Measurements from ENCODE around the gene BCAN. TPM values are rescaled to one million over a fixed set of nuclear protein-coding genes. Genes with fewer than 3 reads are reported as not detected.
A peak's percentile ranks its signal among the peaks of the same experiment; 100 is the strongest.

The BCAN gene
- total RNA-seq, 2 donors from 2014 or later: 0.26 TPM; not detected in 1

DNA sequence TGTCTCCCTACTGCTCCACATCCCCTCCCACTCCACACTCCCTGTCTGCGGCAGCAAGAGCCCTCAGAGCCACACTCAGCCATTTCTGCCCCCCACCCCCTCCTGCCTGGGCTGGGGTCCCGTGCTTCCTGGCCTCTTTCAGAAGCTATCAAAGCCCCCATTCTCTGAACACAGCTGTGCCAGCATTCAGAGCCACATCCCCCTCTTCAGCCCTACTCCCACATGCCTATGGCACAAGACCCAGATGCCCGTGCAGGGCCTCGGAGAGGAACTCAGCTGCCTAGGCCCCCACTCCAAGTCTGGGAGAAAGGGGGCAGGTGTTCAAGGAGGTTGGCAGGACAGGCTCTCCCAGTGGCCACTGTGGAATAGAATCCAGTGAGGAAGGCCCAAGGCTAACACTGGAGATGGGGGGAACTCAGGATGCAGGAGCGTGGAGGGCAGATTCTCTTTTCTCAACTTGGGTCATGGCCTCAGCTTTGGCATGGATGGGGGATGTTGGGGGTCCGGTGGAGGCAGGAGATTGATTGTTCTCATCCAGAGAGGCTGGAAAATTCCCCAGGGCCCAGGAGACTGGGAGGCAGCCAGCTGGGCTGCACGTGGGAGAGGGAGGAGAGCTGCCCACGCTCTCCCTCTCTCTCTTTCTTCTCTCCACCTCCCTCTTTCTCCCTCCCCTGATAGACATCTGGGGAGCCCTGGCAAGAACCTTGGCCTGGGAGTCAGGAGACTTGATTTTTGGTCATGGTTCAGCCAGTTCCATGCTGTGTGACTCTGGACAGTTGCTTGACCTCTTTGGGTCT is 3.5 kb upstream of the BCAN start:
- Histone ChIP-seq H3K9me3 (no peaks in the 10 kb centered on the region), H3K27ac (no peak overlapping the region), H3K27me3 (peaks cover 0 to 17% of the 10 kb centered on the region in 2 donors), H3K36me3 (replicated peaks in 1 of 2; ENCODE audit: insufficient read depth in 1 of 2, low read depth in 2 of 2) (no peaks in the 10 kb centered on the region), H3K4me1 (peaks cover 15% of the 10 kb centered on the region), H3K4me3 (no peak overlapping the region)
- WGBS, 2 donors: 37 to 64% methylated on average over 6 to 8 of the region's 8 CpGs
- no peak for ATAC-seq
- intact Hi-C loops (cut with DNase I): no loop called here
- TF ChIP-seq POLR2A (IDR thresholded peaks at IDR 0.05): no peak
- TF ChIP-seq, protein P1, sequence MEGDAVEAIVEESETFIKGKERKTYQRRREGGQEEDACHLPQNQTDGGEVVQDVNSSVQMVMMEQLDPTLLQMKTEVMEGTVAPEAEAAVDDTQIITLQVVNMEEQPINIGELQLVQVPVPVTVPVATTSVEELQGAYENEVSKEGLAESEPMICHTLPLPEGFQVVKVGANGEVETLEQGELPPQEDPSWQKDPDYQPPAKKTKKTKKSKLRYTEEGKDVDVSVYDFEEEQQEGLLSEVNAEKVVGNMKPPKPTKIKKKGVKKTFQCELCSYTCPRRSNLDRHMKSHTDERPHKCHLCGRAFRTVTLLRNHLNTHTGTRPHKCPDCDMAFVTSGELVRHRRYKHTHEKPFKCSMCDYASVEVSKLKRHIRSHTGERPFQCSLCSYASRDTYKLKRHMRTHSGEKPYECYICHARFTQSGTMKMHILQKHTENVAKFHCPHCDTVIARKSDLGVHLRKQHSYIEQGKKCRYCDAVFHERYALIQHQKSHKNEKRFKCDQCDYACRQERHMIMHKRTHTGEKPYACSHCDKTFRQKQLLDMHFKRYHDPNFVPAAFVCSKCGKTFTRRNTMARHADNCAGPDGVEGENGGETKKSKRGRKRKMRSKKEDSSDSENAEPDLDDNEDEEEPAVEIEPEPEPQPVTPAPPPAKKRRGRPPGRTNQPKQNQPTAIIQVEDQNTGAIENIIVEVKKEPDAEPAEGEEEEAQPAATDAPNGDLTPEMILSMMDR (IDR thresholded peaks at IDR 0.05): no peak
- no peak for DNase-seq

- intact Hi-C loops (cut with DNase I): no loop called here
- ATAC-seq (no peak), DNase-seq (no peak)
- Histone ChIP-seq H3K9me3 (no peaks in the 10 kb centered on the region), H3K4me1 (peaks cover 15% of the 10 kb centered on the region), H3K4me3 (no peak overlapping the region), H3K27ac (no peak overlapping the region), H3K36me3 (replicated peaks in 1 of 2; ENCODE audit: insufficient read depth in 1 of 2, low read depth in 2 of 2) (no peaks in the 10 kb centered on the region), H3K27me3 (peaks cover 0 to 17% of the 10 kb centered on the region in 2 donors)
- TF ChIP-seq, protein P1 (IDR thresholded peaks at IDR 0.05): no peak
- no peak for TF ChIP-seq POLR2A (IDR thresholded peaks at IDR 0.05)
- 24 to 50% methylated on average over 2 to 6 of the region's 6 CpGs for WGBS, 2 donors
These were observed 2.3 kb upstream of the BCAN start for GRCh38 chr1:156639601-156640101.

GRCh38 chr1:156640842-156641706 is 843 bp upstream of the BCAN start:
- intact Hi-C loops (cut with DNase I): no loop called here
- Histone ChIP-seq H3K4me3 (no peak overlapping the region), H3K4me1 (peaks cover 15% of the 10 kb centered on the region), H3K27me3 (peaks cover 0 to 17% of the 10 kb centered on the region in 2 donors), H3K36me3 (replicated peaks in 1 of 2; ENCODE audit: insufficient read depth in 1 of 2, low read depth in 2 of 2) (no peaks in the 10 kb centered on the region), H3K27ac (no peak overlapping the region), H3K9me3 (no peaks in the 10 kb centered on the region)
- ATAC-seq: no peak
- DNase-seq: no peak
- 39 to 47% methylated on average over 6 of the region's 6 CpGs for WGBS, 2 donors
- TF ChIP-seq, protein P1 (IDR thresholded peaks at IDR 0.05): no peak
- no peak for TF ChIP-seq POLR2A (IDR thresholded peaks at IDR 0.05)

GRCh38 chr1:156642265-156643048 is 540 bp downstream of the BCAN start:
- DNase-seq: no peak
- Histone ChIP-seq H3K27ac (no peak overlapping the region), H3K27me3 (peaks cover 0 to 22% of the 10 kb centered on the region in 2 donors), H3K4me3 (no peak overlapping the region), H3K9me3 (no peaks in the 10 kb centered on the region), H3K4me1 (peaks cover 15% of the 10 kb centered on the region), H3K36me3 (replicated peaks in 1 of 2; ENCODE audit: insufficient read depth in 1 of 2, low read depth in 2 of 2) (no peaks in the 10 kb centered on the region)
- intact Hi-C loops (cut with DNase I): no loop called here
- ATAC-seq: peak; percentile 7
- WGBS, 2 donors: 9 to 18% methylated on average over 15 to 37 of the region's 40 CpGs
- TF ChIP-seq POLR2A (IDR thresholded peaks at IDR 0.05): no peak
- TF ChIP-seq, protein P1 (IDR thresholded peaks at IDR 0.05): no peak
